SK-N-SH treated with all-trans-retinoic acid at 6 μM for 48 hours (cell line): ENCODE results near the gene MKX.

Source experiments
- ATAC-seq: fragments of 200-7000 bp; cut with Tn5 transposase; 3 replicates; pipeline ENCODE4 v1.9.1; 2020; ENCODE audit warnings: mild to moderate bottlenecking, moderate library complexity
- ARNTL ChIP-seq: fragments of 450-650 bp; formaldehyde crosslinking; IDR thresholded peaks from 2 replicates; pipeline ENCODE4 v1.5.0; 2020; ENCODE audit warnings: low read depth, mild to moderate bottlenecking, moderate library complexity, borderline replicate concordance
- BACH2 ChIP-seq: fragments of 250-450 bp; sonication (Bioruptor Pico); IDR thresholded peaks from 2 replicates; pipeline ENCODE4 v1.9.0; 2021; ENCODE audit warnings: mild to moderate bottlenecking, borderline replicate concordance
- CSDC2 ChIP-seq: fragments of 250-450 bp; sonication (Bioruptor Pico); IDR thresholded peaks from 2 replicates; pipeline ENCODE4 v1.5.0; 2020; ENCODE audit warnings: mild to moderate bottlenecking, moderate library complexity
- ESRRG ChIP-seq: fragments of 250-450 bp; sonication (Bioruptor Pico); IDR thresholded peaks from 2 replicates; pipeline ENCODE4 v1.6.1; 2021; ENCODE audit warnings: mild to moderate bottlenecking
- ISL1 ChIP-seq: fragments of 250-450 bp; sonication (Bioruptor Pico); IDR thresholded peaks from 2 replicates; pipeline ENCODE4 v2.1.2; 2022; ENCODE audit warnings: mild to moderate bottlenecking, moderate library complexity
- OSR1 ChIP-seq: fragments of 250-450 bp; sonication (Bioruptor Pico); IDR thresholded peaks from 2 replicates; pipeline ENCODE4 v1.8.0; 2022; ENCODE audit warnings: moderate library complexity, mild to moderate bottlenecking, inconsistent platforms
- PPARA ChIP-seq: fragments of 250-450 bp; sonication (Bioruptor Pico); IDR thresholded peaks from 2 replicates; pipeline ENCODE4 v1.5.0; 2020; ENCODE audit warnings: mild to moderate bottlenecking, borderline replicate concordance
- SNAI2 ChIP-seq: fragments of 250-450 bp; sonication (Bioruptor Pico); IDR thresholded peaks from 2 replicates; pipeline ENCODE4 v1.5.0; 2020; ENCODE audit warnings: mild to moderate bottlenecking, moderate library complexity
- TCF4 ChIP-seq: fragments of 250-450 bp; sonication (Bioruptor Pico); IDR thresholded peaks from 2 replicates; pipeline ENCODE4 v1.8.0; 2021; ENCODE audit warnings: mild to moderate bottlenecking, moderate library complexity, borderline replicate concordance
- TOX ChIP-seq: fragments of 250-450 bp; sonication (Bioruptor Pico); IDR thresholded peaks from 2 replicates; pipeline ENCODE4 v1.8.0; 2021; ENCODE audit warnings: mild to moderate bottlenecking, moderate library complexity, borderline replicate concordance
- ZFP3 ChIP-seq: fragments of 250-450 bp; sonication (Bioruptor Pico); IDR thresholded peaks from 2 replicates; pipeline ENCODE4 v1.5.0; 2020; ENCODE audit warnings: mild to moderate bottlenecking, moderate library complexity
- ZNF565 ChIP-seq: fragments of 450-650 bp; formaldehyde crosslinking; conservative IDR thresholded peaks from 2 replicates; pipeline ENCODE4 v1.5.0; 2020; ENCODE audit warnings: low read depth, mild to moderate bottlenecking, moderate library complexity
- ZNF70 ChIP-seq: fragments of 450-650 bp; formaldehyde crosslinking; IDR thresholded peaks from 2 replicates; pipeline ENCODE4 v1.5.0; 2020; ENCODE audit warnings: mild to moderate bottlenecking, moderate library complexity
- ZNF8 ChIP-seq: fragments of 450-650 bp; formaldehyde crosslinking; IDR thresholded peaks from 2 replicates; pipeline ENCODE4 v1.5.0; 2020; ENCODE audit warnings: mild to moderate bottlenecking, moderate library complexity
- TF ChIP-seq, protein P1 (sequence below): fragments of 250-450 bp; sonication (Bioruptor Pico); IDR thresholded peaks from 2 replicates; pipeline ENCODE4 v1.5.1; 2020; ENCODE audit warnings: low read depth, mild to moderate bottlenecking, moderate library complexity
- TF ChIP-seq, protein P2 (sequence below): fragments of 250-450 bp; sonication (Bioruptor Pico); IDR thresholded peaks from 2 replicates; pipeline ENCODE4 v1.5.1; 2021; ENCODE audit warnings: mild to moderate bottlenecking, moderate library complexity
- TF ChIP-seq, protein P3 (sequence below): fragments of 250-450 bp; sonication (Bioruptor Pico); IDR thresholded peaks from 2 replicates; pipeline ENCODE4 v1.5.0; 2020; ENCODE audit warnings: mild to moderate bottlenecking, moderate library complexity
- TF ChIP-seq, protein P4 (sequence below): fragments of 250-450 bp; sonication (Bioruptor Pico); IDR thresholded peaks from 2 replicates; pipeline ENCODE4 v1.8.0; 2021; ENCODE audit warnings: low read depth, mild to moderate bottlenecking, moderate library complexity, borderline replicate concordance

MKX gene

DNA sequence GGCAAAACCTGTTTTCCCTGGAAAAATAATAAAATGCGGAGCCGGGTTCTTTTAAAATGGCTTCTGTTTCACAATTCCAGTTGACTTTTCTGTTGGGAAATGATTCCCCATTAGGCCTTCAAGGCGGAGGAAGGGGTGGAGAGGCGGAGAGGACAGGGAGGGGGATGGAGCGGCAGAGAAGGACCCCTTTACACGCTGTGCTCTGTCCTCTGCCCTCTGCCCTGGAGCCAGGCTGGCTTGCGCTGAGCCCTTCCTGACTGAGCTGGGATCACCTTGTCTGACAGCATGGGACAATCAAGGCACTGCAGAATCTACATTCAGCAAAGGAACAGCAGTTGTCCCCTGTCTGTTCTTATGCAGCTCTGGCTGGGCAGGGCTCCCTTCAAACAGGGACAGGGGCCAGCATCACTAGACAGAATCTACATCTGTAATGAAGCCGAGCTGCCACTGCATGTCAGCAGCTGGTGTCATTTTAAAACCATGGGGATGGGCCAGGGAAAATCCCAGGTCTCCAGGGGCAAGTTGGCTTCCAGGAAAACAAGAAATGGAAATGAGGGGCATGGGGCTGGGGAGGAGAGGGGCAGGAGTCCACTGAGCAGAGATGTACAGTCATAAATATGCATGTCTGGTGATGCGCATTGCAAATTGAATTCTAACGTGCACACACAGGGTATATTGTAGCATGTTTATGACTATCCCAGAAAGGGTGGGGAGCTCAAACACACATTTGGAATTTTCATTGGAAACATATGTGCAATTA, 120.0 kb downstream of the MKX start (continued):
- TF ChIP-seq, protein P1, sequence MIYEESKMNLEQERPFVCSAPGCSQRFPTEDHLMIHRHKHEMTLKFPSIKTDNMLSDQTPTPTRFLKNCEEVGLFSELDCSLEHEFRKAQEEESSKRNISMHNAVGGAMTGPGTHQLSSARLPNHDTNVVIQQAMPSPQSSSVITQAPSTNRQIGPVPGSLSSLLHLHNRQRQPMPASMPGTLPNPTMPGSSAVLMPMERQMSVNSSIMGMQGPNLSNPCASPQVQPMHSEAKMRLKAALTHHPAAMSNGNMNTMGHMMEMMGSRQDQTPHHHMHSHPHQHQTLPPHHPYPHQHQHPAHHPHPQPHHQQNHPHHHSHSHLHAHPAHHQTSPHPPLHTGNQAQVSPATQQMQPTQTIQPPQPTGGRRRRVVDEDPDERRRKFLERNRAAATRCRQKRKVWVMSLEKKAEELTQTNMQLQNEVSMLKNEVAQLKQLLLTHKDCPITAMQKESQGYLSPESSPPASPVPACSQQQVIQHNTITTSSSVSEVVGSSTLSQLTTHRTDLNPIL (CRISPR knock-in tag), result no peak
- TF ChIP-seq TOX (CRISPR knock-in tag) (no peak), ZNF8 (CRISPR knock-in tag) (no peak), BACH2 (CRISPR knock-in tag) (no peak)

DNA sequence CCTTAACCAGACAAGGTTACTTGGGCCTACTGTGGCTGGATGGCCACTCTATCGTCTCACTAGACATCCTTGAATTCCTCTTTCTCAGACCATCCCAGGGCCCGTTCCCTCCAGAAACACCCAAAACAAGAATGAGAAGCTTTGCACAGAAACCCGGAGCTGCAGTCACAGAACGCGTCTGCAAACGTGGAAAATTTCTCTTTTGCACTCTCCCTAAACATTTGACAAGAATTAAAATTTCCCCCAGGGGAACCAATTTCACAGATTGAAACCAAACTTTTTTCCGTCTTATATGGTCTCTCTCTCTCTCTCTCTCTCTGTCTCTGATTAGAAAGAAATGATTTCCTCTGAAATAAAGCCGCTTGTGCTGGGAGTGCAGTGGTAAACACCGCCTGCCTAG, 120.7 kb downstream of the MKX start:
- no peak for ATAC-seq
- TF ChIP-seq, protein P2, sequence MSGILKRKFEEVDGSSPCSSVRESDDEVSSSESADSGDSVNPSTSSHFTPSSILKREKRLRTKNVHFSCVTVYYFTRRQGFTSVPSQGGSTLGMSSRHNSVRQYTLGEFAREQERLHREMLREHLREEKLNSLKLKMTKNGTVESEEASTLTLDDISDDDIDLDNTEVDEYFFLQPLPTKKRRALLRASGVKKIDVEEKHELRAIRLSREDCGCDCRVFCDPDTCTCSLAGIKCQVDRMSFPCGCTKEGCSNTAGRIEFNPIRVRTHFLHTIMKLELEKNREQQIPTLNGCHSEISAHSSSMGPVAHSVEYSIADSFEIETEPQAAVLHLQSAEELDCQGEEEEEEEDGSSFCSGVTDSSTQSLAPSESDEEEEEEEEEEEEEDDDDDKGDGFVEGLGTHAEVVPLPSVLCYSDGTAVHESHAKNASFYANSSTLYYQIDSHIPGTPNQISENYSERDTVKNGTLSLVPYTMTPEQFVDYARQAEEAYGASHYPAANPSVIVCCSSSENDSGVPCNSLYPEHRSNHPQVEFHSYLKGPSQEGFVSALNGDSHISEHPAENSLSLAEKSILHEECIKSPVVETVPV (CRISPR knock-in tag), result no peak
- TF ChIP-seq ZNF565, result no peak
- no peak for TF ChIP-seq ARNTL (CRISPR knock-in tag)
- TF ChIP-seq ESRRG, result no peak
- no peak for TF ChIP-seq SNAI2 (CRISPR knock-in tag)
- TF ChIP-seq ZNF8 (CRISPR knock-in tag), result no peak
- TF ChIP-seq, protein P3, sequence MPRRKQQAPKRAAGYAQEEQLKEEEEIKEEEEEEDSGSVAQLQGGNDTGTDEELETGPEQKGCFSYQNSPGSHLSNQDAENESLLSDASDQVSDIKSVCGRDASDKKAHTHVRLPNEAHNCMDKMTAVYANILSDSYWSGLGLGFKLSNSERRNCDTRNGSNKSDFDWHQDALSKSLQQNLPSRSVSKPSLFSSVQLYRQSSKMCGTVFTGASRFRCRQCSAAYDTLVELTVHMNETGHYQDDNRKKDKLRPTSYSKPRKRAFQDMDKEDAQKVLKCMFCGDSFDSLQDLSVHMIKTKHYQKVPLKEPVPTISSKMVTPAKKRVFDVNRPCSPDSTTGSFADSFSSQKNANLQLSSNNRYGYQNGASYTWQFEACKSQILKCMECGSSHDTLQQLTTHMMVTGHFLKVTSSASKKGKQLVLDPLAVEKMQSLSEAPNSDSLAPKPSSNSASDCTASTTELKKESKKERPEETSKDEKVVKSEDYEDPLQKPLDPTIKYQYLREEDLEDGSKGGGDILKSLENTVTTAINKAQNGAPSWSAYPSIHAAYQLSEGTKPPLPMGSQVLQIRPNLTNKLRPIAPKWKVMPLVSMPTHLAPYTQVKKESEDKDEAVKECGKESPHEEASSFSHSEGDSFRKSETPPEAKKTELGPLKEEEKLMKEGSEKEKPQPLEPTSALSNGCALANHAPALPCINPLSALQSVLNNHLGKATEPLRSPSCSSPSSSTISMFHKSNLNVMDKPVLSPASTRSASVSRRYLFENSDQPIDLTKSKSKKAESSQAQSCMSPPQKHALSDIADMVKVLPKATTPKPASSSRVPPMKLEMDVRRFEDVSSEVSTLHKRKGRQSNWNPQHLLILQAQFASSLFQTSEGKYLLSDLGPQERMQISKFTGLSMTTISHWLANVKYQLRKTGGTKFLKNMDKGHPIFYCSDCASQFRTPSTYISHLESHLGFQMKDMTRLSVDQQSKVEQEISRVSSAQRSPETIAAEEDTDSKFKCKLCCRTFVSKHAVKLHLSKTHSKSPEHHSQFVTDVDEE (CRISPR knock-in tag), result no peak
- no peak for TF ChIP-seq OSR1 (CRISPR knock-in tag)
- no peak for TF ChIP-seq TCF4 (CRISPR knock-in tag)
- no peak for TF ChIP-seq ZFP3 (CRISPR knock-in tag)
- no peak for TF ChIP-seq TOX (CRISPR knock-in tag)
- TF ChIP-seq, protein P4, sequence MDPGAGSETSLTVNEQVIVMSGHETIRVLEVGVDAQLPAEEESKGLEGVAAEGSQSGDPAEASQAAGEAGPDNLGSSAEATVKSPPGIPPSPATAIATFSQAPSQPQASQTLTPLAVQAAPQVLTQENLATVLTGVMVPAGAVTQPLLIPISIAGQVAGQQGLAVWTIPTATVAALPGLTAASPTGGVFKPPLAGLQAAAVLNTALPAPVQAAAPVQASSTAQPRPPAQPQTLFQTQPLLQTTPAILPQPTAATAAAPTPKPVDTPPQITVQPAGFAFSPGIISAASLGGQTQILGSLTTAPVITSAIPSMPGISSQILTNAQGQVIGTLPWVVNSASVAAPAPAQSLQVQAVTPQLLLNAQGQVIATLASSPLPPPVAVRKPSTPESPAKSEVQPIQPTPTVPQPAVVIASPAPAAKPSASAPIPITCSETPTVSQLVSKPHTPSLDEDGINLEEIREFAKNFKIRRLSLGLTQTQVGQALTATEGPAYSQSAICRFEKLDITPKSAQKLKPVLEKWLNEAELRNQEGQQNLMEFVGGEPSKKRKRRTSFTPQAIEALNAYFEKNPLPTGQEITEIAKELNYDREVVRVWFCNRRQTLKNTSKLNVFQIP (CRISPR knock-in tag), result no peak
- TF ChIP-seq, protein P1 (CRISPR knock-in tag), result no peak
- TF ChIP-seq ISL1 (CRISPR knock-in tag), result no peak
- TF ChIP-seq ZNF70 (CRISPR knock-in tag), result no peak
- TF ChIP-seq PPARA (CRISPR knock-in tag), result no peak
- no peak for TF ChIP-seq CSDC2
- no peak for TF ChIP-seq BACH2 (CRISPR knock-in tag)
